Measurements from ENCODE around the gene RHOH. TPM values are rescaled to one million over a fixed set of nuclear protein-coding genes. Genes with fewer than 3 reads are reported as not detected.

Gene RHOH
- total and polyA plus RNA-seq, 9 of the 15 experiments (the other 6 are each of a cell fraction or from before 2014, with no cell fraction given), result 14.3 to 37.7 (median 23.2) TPM

DNA sequence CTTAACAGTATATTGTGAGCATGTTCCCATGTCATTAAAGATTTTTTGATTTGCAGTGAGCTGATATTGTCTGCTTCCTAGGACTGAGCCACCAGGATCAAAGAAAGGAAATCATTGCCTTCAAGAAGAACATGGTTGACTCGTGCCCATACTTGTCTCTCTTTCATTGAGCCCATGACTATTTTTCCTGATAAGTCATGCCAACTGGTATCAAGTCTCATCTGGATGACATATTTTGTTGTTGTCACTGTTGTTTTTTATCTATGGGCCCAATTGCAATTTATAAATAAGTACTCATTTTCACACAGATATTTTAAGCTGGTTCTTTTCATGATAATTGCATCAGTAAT, 10.2 kb upstream of the RHOH start (continued):
- TF ChIP-seq, protein P1, sequence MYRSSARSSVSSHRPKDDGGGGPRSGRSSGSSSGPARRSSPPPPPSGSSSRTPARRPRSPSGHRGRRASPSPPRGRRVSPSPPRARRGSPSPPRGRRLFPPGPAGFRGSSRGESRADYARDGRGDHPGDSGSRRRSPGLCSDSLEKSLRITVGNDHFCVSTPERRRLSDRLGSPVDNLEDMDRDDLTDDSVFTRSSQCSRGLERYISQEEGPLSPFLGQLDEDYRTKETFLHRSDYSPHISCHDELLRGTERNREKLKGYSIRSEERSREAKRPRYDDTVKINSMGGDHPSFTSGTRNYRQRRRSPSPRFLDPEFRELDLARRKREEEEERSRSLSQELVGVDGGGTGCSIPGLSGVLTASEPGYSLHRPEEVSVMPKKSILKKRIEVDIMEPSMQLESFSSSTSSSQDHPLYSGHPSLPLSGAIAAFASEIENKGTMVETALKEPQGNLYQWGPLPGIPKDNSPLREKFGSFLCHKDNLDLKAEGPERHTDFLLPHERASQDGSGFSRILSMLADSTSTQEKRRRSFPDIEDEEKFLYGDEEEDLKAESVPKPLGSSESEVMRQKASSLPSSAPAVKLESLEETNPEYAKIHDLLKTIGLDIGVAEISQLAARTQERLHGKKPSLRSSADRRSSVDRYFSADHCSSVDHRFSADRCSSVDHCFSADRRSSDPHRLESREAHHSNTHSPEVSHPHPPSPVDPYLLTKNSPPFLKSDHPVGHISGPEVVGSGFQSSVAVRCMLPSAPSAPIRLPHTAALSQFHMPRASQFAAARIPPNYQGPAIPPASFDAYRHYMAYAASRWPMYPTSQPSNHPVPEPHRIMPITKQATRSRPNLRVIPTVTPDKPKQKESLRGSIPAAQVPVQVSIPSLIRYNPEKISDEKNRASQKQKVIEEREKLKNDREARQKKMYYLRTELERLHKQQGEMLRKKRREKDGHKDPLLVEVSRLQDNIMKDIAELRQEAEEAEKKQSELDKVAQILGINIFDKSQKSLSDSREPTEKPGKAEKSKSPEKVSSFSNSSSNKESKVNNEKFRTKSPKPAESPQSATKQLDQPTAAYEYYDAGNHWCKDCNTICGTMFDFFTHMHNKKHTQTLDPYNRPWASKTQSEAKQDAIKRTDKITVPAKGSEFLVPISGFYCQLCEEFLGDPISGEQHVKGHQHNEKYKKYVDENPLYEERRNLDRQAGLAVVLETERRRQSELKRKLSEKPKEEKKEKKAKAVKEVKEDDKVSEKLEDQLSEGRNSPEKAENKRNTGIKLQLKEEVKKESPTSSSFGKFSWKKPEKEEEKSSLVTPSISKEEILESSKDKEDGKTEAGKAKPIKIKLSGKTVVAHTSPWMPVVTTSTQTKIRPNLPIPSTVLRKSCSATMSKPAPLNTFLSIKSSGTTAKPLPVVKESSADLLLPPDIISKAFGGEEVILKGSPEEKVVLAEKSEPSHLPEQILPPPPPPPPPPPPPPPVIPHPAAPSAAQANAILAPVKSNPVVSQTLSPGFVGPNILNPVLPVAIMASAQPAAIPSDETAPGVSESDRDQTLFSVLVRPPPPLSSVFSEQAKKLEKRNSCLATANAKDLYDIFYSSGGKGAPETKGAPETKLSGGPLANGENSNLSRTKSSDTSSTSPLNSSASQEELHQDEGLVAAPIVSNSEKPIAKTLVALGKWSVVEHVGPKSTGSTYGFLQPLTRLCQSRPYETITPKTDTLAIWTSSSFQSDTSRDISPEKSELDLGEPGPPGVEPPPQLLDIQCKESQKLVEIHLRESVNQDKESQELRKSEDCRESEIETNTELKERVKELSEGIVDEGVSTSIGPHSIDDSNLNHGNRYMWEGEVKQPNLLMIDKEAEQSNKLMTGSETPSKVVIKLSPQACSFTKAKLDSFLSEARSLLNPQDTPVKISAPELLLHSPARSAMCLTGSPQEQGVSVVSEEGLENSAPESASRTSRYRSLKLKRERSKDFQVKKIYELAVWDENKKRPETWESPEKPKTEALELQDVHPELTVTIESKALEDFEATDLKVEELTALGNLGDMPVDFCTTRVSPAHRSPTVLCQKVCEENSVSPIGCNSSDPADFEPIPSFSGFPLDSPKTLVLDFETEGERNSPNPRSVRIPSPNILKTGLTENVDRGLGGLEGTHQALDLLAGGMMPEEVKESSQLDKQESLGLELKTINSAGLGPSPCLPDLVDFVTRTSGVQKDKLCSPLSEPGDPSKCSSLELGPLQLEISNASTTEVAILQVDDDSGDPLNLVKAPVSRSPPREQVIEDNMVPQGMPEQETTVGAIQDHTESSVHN (IDR thresholded peaks at IDR 0.05; ENCODE audit: borderline replicate concordance in 1 of 2, low read depth in 1 of 2), result no peak
- TF ChIP-seq PRPF4 (IDR thresholded peaks at IDR 0.05; ENCODE audit: insufficient read depth, low read depth, low read length, poor library complexity, severe bottlenecking), result no peak
- no peak for TF ChIP-seq E2F3 (CRISPR knock-in tag; IDR thresholded peaks at IDR 0.05)

Measured in K562 (cell line).